GM12878 (cell line): ENCODE data around the gene KRTAP10-8. TPM values are rescaled to one million over a fixed set of nuclear protein-coding genes. Genes with fewer than 3 reads are reported as not detected.
"Not testable (repeated sequence)": the region's sequence is repeated elsewhere in the genome, so short reads cannot be mapped to it uniquely, and the experiment has no call there.

ENCODE experiments used
- ATAC-seq: fragments of 200-7000 bp; cut with Tn5 transposase; 3 replicates; pipeline ENCODE4 v1.9.1; 2020; ENCODE audit warnings: mild to moderate bottlenecking, moderate library complexity
- BruUV-seq: library from RNA; stranded (reverse); fragments of 400-500 nt; replicated peaks from 2 replicates; lab custom pipeline; 2021; lab: Mats Ljungman, UMichigan
- CTCF ChIA-PET: fragments of 300-600 bp; sonication (Branson Sonifier 250); formaldehyde crosslinking; extraction: SDS; loops from one replicate; lab custom pipeline; 2021; ENCODE audit warnings: inconsistent platforms; lab: Yijun Ruan, JAX
- POLR2A ChIA-PET: fragments of 350-600 bp; formaldehyde crosslinking; extraction: SDS; loops from one replicate; lab custom pipeline; 2021; ENCODE audit warnings: inconsistent platforms; lab: Charles Lee
- RAD21 ChIA-PET: fragments of 300-600 bp; sonication (Branson Sonifier 250); formaldehyde crosslinking; loops from one replicate; lab custom pipeline; 2023; ENCODE audit warnings: antibody characterized with exemption; ENCODE audit not compliant: unreplicated experiment; lab: Charles Lee
- SMC1A ChIA-PET: fragments of 300-600 bp; sonication (Branson Sonifier 250); formaldehyde crosslinking; loops from one replicate; lab custom pipeline; 2023; ENCODE audit not compliant: unreplicated experiment, uncharacterized antibody; lab: Charles Lee
- DNase-seq: peaks from one replicate; pipeline ENCODE4 v3.0.0-alpha.2; 2011; ENCODE audit warnings: low read depth, low spot score
- FAIRE-seq: peaks from 3 replicates; lab custom pipeline; 2011; peaks lifted over from hg19 to GRCh38; lab: Jason Lieb, UNC
- H2AFZ ChIP-seq: 2 replicates; pipeline ENCODE4 v1.6.0; 2011; ENCODE audit warnings: low read depth, low read length, control low read depth; ENCODE audit not compliant: control insufficient read depth
- H3K27ac ChIP-seq: 2 replicates; pipeline ENCODE4 v1.5.1; 2011; ENCODE audit warnings: control low read depth; ENCODE audit not compliant: control insufficient read depth, insufficient read depth
- H3K27me3 ChIP-seq, 2 experiments: replicated peaks in 1 of 2; 2 replicates each; pipeline versions ENCODE4 v1.6.0 to v1.6.1; 2011; ENCODE audit warnings: low read length in 1 of 2; ENCODE audit not compliant: control insufficient read depth in 2 of 2, insufficient read depth in 2 of 2
- H3K36me3 ChIP-seq, 2 experiments: 2 replicates each; pipeline ENCODE4 v1.5.1; 2011; ENCODE audit warnings: low read length in 1 of 2; ENCODE audit not compliant: control insufficient read depth in 2 of 2, insufficient read depth in 2 of 2
- H3K4me1 ChIP-seq: 2 replicates; pipeline ENCODE4 v1.6.1; 2011; ENCODE audit warnings: mild to moderate bottlenecking, low read length, moderate library complexity, mixed read lengths; ENCODE audit not compliant: control insufficient read depth, insufficient read depth
- H3K4me2 ChIP-seq: 2 replicates; pipeline ENCODE4 v1.6.0; 2011; ENCODE audit warnings: control low read depth; ENCODE audit not compliant: control insufficient read depth, insufficient read depth
- H3K4me3 ChIP-seq: fragments of 200-600 bp; sonication (generic); 2 replicates; pipeline ENCODE4 v1.5.1; 2016
- H3K79me2 ChIP-seq: 2 replicates; pipeline ENCODE4 v1.6.0; 2011; ENCODE audit warnings: low read length; ENCODE audit not compliant: control insufficient read depth, insufficient read depth
- H3K9ac ChIP-seq: 2 replicates; pipeline ENCODE4 v1.8.0; 2011; ENCODE audit warnings: low read length, control low read depth, mixed read lengths; ENCODE audit not compliant: control insufficient read depth, insufficient read depth
- H3K9me3 ChIP-seq: replicated peaks from 3 replicates; pipeline ENCODE4 v1.5.1; 2011; ENCODE audit warnings: mild to moderate bottlenecking, low read length; ENCODE audit not compliant: control insufficient read depth, insufficient read depth
- H4K20me1 ChIP-seq: 2 replicates; pipeline ENCODE4 v1.6.0; 2011; ENCODE audit not compliant: control insufficient read depth, insufficient read depth
- WGBS: methylation state at CpG from one replicate; pipeline ENCODE4 v1.1.6; 2016; ENCODE audit warnings: low lambda C conversion rate; ENCODE audit not compliant: insufficient replicate concordance, insufficient coverage; ENCODE audit errors: missing lambda C conversion rate; 5-methylcytosine and 5-hydroxymethylcytosine counted together
- in situ Hi-C: fragments of 300-500 bp; cut with MboI; formaldehyde crosslinking; loops from 9 replicates; pipeline ENCODE4 v1.14.3; 2018; ENCODE audit warnings: mixed read lengths
- intact Hi-C: fragments of 100-400 bp; cut with micrococcal nuclease; formaldehyde crosslinking; loops from one replicate; pipeline ENCODE4 v1.14.2; 2022; ENCODE audit not compliant: unreplicated experiment
- polyA plus RNA-seq, 11 experiments: library from polyadenylated mRNA; depleted of rRNA in 4 of 11; unstranded in 6 of 11; stranded (reverse) in 5 of 11; fragments of >200 nt; fragmentation: Nextera tagmentation in 4 of 11; fragmentation: Illumina TruSeq in 1 of 11; extraction: Ambion mirVana in 4 of 11; extraction: Trizol in 1 of 11; gene quantifications; 1 replicate in 1 of 11; 2 replicates in 10 of 11; pipeline versions ENCODE4 v1.2.1 to v1.2.3, GENCODE V29; 2011 to 2016; ENCODE audit warnings: inconsistent platforms in 2 of 11, missing spikeins in 2 of 11, low read depth in 1 of 11
- total RNA-seq, 4 experiments: library from RNA; depleted of rRNA in 3 of 4; stranded (reverse); fragments of >200 nt in 3 of 4; fragmentation: Illumina TruSeq in 1 of 4; extraction: Trizol in 1 of 4; gene quantifications; 2 replicates each; pipeline versions ENCODE4 v1.2.1 to v1.2.3, GENCODE V29; 2013 to 2021

The KRTAP10-8 gene
- total and polyA plus RNA-seq, 10 of the 15 experiments (the other 5 are each of a cell fraction or from before 2014, with no cell fraction given): not detected

GRCh38 chr21:44627181-44627822, 15.4 kb downstream of the KRTAP10-8 start:
- H3K9me3 ChIP-seq, intact Hi-C loops, H3K9ac ChIP-seq, FAIRE-seq, in situ Hi-C loops, ATAC-seq, H3K4me2 ChIP-seq, H3K27me3 ChIP-seq, H3K27ac ChIP-seq, H3K79me2 ChIP-seq, H3K4me3 ChIP-seq, H4K20me1 ChIP-seq, H2AFZ ChIP-seq, H3K36me3 ChIP-seq, CTCF ChIA-PET, RAD21 ChIA-PET, BruUV-seq, POLR2A ChIA-PET, H3K4me1 ChIP-seq, SMC1A ChIA-PET, DNase-seq: not testable (repeated sequence)
- 68% methylated on average over 20 of the region's 20 CpGs for WGBS

- H3K36me3 ChIP-seq, H2AFZ ChIP-seq, H3K9ac ChIP-seq, H4K20me1 ChIP-seq, H3K27ac ChIP-seq, ATAC-seq, H3K9me3 ChIP-seq, H3K4me3 ChIP-seq, H3K4me2 ChIP-seq, BruUV-seq, FAIRE-seq, DNase-seq, intact Hi-C loops, H3K4me1 ChIP-seq, RAD21 ChIA-PET, CTCF ChIA-PET, in situ Hi-C loops, SMC1A ChIA-PET, H3K27me3 ChIP-seq, POLR2A ChIA-PET, H3K79me2 ChIP-seq: not testable (repeated sequence)
- WGBS: 33% methylated on average over 14 of the region's 15 CpGs
Observed at GRCh38 chr21:44627831-44628233, 16.0 kb downstream of the KRTAP10-8 start.
